Choroid plexus epithelial cell (primary cell): ENCODE results near the gene FAM170B.

ENCODE experiments used
- DNase-seq: peaks from one replicate; pipeline ENCODE4 v3.0.0-alpha.2; 2010; ENCODE audit warnings: low read depth
- H3K4me3 ChIP-seq: 2 replicates; pipeline ENCODE4 v1.5.1; 2011; ENCODE audit warnings: low read depth, mild to moderate bottlenecking, control low read depth, low read length, moderate library complexity
- TF ChIP-seq, protein P1 (sequence below): conservative IDR thresholded peaks from 2 replicates; pipeline ENCODE4 v1.5.1; 2011; ENCODE audit warnings: low read depth, mild to moderate bottlenecking, control low read depth, inconsistent platforms, low read length, moderate library complexity

Gene FAM170B

GRCh38 chr10:49135575-49136313 lies 1.9 kb upstream of the FAM170B start:
- H3K4me3 ChIP-seq, result no peak overlapping the region
- DNase-seq, result peak; percentile 74
- TF ChIP-seq, protein P1, sequence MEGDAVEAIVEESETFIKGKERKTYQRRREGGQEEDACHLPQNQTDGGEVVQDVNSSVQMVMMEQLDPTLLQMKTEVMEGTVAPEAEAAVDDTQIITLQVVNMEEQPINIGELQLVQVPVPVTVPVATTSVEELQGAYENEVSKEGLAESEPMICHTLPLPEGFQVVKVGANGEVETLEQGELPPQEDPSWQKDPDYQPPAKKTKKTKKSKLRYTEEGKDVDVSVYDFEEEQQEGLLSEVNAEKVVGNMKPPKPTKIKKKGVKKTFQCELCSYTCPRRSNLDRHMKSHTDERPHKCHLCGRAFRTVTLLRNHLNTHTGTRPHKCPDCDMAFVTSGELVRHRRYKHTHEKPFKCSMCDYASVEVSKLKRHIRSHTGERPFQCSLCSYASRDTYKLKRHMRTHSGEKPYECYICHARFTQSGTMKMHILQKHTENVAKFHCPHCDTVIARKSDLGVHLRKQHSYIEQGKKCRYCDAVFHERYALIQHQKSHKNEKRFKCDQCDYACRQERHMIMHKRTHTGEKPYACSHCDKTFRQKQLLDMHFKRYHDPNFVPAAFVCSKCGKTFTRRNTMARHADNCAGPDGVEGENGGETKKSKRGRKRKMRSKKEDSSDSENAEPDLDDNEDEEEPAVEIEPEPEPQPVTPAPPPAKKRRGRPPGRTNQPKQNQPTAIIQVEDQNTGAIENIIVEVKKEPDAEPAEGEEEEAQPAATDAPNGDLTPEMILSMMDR, result no peak

GRCh38 chr10:49134327-49134726 lies 506 bp upstream of the FAM170B start:
- DNase-seq, result no peak
- no peak overlapping the region for H3K4me3 ChIP-seq
- TF ChIP-seq, protein P1, result no peak

DNA sequence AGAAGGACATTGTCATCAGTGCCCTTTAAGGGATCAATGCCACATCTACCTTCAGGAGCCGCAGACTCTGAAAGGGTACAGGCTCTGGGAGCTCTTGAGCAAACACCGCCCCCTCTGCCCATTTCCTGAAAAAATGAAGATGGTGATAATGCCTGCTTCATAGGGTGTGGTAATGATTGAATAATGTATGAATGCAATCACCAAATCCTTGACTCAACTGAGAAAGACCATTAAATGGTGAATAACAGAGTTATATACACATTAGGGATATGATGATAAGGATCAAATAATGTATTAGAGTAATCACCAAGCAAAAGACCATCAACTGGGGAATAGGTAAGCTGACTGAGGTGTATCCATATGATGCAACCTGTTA lies 1.5 kb downstream of the FAM170B start:
- TF ChIP-seq, protein P1, result no peak
- H3K4me3 ChIP-seq, result no peak overlapping the region
- DNase-seq, result no peak

DNA sequence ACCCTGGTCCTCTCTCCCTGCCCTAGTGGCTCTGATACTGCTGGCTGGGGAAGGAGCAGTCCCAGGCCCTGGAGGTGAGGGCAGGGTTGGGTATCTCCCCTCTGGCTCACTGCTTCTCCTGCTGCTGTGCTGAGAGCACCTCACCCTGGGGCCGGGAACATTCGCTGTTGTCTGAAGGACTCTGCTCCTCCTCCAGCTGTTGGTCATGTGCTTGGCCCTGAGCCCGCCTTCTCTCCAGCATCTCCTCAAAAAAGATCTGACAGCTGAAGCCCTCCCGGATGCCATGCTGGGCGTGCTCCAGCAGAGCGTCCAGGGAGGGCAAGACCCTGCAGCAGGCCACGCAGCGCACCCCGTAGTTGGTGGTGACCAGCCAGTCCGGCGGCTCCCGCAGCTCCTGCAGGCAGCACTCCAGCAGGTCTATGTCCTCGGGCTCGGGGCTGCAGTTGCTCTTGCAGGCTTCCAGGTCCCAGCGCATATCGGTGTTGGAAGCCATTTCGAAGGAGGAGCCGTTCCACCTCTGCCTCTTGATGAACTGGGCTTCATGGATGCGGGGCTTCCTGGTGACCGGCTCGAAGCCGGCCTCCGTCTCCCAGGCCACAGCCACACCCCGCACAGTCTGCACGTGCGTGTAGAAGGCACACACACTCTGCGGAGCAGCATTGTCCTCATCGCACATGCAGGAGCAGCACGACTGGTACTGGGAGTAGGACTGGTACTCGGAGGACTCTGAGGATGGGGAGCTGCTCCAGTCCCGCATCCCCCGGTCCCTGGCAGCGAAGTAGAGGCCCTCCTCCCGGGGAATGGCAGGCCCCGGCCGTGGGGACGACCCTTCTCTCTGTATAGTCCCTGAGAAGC lies 2.1 kb downstream of the FAM170B start:
- H3K4me3 ChIP-seq, result no peak overlapping the region

GRCh38 chr10:49129376-49129775 lies 4.4 kb downstream of the FAM170B start:
- no peak for DNase-seq
- TF ChIP-seq, protein P1, result no peak
- no peak overlapping the region for H3K4me3 ChIP-seq

More for the DNA sequence above, 2.1 kb downstream of the FAM170B start:
- TF ChIP-seq, protein P1, result no peak
- DNase-seq, result no peak

DNA sequence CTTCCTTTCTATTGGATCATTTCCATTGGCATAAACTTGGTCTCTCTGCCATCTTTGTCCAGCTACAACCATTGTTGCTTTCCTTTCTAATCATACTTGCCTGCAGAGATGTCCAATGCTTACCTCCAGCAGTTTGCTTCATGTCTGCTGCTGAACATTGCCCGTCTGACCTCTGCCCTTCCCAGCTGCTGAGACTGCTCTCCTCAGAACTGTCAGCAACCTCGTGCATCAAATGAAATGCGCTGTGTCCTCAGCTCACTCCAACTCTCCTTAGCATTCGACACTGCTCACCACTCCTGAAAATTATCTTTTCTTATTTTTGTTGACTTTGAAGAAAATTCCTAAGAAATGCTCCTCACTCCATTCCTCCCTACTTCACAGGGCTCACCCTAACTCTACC lies 5.0 kb downstream of the FAM170B start:
- no peak for DNase-seq
- TF ChIP-seq, protein P1, result no peak

More for the DNA sequence above, 5.0 kb downstream of the FAM170B start:
- H3K4me3 ChIP-seq, result no peak overlapping the region
